Fibroblast of skin of back (primary cell): ENCODE measurements around the gene CNTN4.

Source experiments
- DNase-seq: peaks from one replicate; pipeline ENCODE4 v3.0.0-alpha.2; 2013

The CNTN4 gene

DNA sequence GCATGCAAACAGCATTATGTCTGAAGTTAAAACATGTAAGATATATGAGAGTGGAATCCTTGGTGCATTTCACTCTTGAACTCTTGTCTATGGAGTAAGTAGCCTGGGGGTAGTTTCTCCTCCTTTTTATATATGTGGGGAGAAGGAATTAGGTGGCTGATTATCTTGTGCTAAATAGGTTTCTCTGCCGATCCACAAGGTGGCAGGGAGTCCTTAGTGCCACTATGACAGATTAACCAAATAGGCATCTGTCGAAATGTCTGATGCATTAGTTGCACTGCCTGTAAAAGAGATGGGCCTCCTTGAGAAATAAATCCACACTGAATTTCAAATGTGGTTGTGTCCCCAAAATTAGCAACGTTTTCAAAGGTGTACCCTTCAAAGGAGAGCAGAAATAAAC, 170.1 kb downstream of the CNTN4 start:
- DNase-seq: no peak

DNA sequence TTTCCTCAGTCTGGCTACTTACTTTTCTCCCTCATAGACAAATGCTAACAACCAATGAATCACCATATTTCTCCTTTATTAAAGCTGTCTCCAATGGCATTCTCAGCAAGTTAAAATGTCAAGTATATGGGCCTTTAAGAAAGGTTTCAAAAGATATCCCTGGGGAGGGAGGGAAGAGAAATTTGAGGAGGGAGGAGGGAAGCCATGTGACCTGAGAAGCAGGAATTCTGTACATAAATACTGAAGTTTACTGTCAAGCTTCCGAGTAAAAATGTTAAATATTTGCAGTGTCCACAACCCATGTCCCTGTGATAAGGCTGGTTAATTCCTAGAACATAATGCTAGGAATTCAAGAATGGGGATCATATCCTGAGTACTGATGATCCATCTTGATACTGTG, 175.9 kb downstream of the CNTN4 start:
- DNase-seq: peak; percentile 9

DNA sequence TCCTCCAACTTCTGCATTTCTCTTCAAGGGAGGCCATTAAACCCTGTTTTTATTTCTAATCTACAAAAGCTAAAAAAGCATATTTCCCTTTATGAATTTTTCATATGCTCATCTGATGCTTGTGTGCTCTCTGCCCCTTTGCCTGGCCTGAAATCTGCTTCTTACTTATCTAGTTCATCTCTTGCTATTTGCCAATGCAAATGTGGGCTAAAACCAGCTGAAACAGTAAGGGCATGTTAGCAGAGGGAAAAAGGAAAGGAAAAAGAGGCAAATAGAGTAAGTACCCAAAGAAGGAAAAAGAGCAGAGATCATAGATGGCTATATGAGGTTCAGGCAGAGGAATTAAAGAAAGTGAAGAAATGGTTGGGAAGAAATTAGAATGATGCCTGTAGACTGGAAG, 185.2 kb downstream of the CNTN4 start:
- no peak for DNase-seq

DNA sequence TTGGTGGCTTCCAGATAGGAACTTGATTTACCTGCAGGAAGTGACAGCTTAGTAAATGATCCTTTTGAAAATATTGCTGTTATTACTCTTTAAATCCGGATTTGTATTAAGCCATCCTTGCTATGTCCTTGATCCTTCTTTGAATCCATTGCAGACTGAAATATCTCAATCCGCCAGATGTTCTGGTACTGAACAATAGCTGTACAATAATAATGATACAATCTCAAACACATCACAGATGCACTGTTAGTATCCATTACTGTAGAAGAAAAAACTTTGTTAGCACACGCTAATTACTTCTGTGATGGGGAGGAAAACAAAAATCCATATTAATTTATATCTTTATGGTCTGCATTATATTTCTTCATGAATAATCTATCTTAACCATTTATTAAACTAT, 202.3 kb downstream of the CNTN4 start:
- no peak for DNase-seq

- DNase-seq: no peak
Measured at GRCh38 chr3:2301361-2301760, 202.7 kb downstream of the CNTN4 start.

GRCh38 chr3:2303566-2303965, 204.9 kb downstream of the CNTN4 start:
- DNase-seq: peak; percentile 40

DNA sequence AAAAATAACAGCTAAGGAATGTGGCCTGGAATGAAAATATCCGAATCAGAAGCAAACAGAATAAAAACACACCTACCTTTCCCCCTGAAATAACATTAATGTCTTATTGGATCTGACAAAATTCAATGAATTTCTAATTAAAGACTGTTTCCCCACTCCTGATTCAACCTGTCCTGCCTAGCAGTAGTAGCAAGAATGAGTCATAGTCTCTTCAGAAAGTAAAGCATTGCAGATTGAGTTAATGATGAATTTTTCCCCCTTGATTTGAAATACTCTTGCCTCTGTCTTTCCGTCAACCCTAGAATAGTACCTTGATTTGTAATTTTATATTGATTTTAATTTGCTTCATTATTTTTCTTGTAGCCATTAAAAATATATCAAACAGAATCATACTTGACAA, 212.4 kb downstream of the CNTN4 start:
- no peak for DNase-seq

DNA sequence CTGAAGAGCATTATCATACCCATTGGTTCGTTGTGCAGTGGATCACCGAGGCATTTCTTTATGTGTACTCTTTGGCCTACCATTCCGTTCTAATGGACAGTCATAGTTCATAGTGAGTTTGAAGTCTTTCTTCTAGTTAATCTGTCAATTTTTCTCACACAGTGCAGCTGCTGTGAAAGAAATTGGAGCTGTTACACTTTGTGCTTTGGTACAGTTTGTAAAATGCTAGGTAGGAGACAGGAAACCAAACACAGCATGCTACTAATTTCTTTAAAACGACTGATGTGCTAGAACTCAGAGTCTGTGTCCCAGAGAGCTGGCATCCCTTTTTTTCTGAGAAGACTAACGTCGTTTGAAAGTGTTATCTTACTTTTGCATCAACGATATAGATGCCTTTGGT, 218.9 kb downstream of the CNTN4 start:
- DNase-seq: no peak

- DNase-seq: no peak
Measured at GRCh38 chr3:2334921-2335320, 236.3 kb downstream of the CNTN4 start.

GRCh38 chr3:2343031-2343682, 244.5 kb downstream of the CNTN4 start:
- DNase-seq: no peak

GRCh38 chr3:2352134-2352762, 253.6 kb downstream of the CNTN4 start:
- no peak for DNase-seq

DNA sequence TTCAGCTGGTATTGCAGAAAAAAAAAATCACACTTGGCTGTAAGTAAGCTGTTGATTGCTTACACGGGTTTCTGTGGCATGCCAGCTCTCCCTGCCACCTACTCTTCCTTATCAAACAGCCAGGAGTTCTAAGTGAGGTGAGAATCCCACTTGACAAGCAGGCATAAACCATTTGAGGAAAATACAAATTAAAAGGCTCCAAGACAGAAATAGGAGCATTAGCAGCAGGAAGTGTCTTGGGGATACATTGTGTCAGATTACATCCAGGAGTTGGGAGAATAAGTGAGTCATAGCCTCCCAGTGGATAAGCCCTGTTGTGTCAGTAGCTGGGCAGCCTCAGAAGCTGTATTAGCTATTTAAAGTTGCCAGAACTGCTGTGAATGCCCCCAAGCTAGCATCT, 256.0 kb downstream of the CNTN4 start:
- DNase-seq: peak; percentile 85

DNA sequence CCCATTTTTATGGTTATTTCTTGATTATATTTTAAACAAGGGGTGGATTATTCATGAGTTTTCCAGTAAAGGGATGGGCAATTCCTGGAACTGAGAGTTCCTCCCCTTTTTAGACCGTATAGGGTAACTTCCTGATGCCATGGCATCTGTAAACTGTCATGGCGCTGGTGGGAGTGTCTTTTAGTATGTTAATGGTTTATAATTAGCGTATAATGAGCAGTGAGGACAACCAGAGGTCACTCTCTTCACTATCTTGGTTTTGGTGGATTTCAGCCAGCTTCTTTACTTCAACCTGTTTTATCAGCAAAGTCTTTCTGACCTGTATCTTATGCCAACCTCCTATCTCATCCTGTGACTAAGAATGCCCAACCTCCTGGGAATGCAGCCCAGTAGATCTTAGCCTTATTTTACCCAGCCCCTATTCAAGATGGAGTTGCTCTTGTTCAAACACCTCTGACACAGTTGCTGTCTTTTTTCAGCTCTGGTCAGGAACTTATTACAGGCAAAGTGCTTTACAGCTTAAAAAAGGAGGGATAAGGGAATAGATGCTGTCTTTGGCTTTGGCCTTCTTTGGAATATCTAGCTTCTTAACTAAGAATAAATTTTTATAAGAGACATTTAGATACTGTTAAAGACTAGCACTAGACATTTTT, 257.8 kb downstream of the CNTN4 start:
- DNase-seq: no peak

- DNase-seq: no peak
Measured at GRCh38 chr3:2360815-2361214, 262.1 kb downstream of the CNTN4 start.

GRCh38 chr3:2362122-2362521, 263.5 kb downstream of the CNTN4 start:
- DNase-seq: no peak

DNA sequence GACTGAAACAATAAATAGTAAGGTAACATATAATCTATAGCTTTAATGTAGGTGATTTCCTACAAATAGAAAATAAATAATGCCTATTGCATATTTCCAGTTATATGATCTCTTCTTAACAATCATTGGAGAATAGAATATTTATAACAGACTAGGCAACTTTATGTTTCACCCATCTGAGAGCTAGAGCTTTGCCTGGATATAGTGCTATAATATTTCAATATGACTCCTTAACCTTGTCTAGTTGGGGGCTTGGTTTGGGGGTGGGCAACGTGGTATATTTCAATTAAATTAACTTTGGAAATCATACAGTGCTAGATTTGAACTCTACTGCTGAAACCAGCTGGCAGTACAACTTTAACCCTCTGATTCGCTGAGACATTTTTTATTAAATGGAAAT, 265.2 kb downstream of the CNTN4 start:
- no peak for DNase-seq

DNA sequence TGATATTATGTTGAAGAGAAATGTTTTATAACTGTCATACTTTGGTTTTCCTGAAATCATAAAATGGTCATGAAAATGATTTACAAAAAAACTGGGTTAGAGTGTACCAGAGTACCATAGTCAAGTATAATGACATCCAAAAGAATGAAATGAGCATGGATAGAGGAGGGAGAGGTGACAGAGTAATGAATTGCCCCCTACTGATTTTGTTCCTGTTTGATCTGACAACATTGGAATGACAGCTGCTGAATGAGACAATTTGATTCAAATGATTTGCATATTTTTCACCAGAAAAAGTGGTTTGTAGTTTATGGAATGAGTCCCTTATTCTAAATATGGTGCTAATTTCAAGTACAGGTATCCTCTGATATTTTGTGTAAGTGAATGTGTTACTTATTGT, 271.7 kb downstream of the CNTN4 start:
- DNase-seq: no peak

GRCh38 chr3:2372306-2372705, 273.6 kb downstream of the CNTN4 start:
- no peak for DNase-seq

GRCh38 chr3:2375376-2375775, 276.7 kb downstream of the CNTN4 start:
- no peak for DNase-seq

GRCh38 chr3:2377281-2377680, 278.6 kb downstream of the CNTN4 start:
- no peak for DNase-seq

GRCh38 chr3:2390926-2391532, 292.4 kb downstream of the CNTN4 start:
- DNase-seq: no peak

DNA sequence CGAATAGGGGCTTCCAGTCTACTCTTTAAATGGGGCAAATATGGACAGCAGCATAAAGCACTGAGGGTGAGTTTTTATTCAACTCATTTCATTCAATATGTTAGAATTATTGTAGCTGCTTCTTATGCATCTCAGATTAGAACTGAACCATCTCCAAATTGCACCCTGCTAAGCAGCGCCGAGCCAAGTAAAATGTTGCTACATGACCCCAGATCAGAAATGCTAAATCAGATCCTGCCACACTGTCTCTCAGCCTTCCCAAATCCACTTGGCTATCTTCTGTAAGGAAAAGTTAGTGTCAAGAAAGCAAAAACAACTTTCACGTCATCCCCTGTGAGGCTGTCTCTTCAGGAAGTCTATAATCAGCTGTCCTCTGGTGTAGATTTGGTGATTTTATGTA, 293.2 kb downstream of the CNTN4 start:
- DNase-seq: no peak

GRCh38 chr3:2392981-2393380, 294.3 kb downstream of the CNTN4 start:
- DNase-seq: no peak

DNA sequence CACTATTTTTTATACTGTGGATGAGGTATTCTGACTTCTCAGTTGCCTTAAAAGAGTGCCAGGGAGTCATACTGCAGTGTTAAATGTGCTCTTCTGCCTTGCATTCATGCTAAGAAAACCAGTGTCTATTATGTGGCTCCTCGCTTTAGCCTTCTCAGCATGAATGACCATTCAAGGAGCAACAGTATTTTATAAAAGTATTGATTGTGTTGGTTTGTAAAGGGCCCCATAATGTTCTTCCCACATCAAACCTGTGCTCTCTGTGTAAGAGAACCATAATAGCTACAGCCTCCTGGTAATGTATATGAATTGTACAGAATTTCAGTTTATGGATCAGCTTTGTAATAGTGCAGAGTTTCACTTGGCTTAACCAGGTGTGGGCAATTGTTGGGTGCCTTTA, 316.4 kb downstream of the CNTN4 start:
- no peak for DNase-seq
